ENCODE data around the gene HDAC5.
A peak's percentile ranks its signal among the peaks of the same experiment; 100 is the strongest.

The HDAC5 gene

GRCh38 chr17:44077595-44077909 lies 45.9 kb downstream of the HDAC5 start:
- peak in 1 of 2 experiments; percentile 91 for DNase-seq (ENCODE audit: low read depth in 1 of 2, low spot score in 1 of 2)
- Histone ChIP-seq H3K4me3 (replicated peaks; ENCODE audit: insufficient read depth, low read length) (no peak overlapping the region), H3K27me3 (ENCODE audit: insufficient read depth, poor library complexity, severe bottlenecking) (no peaks in the 10 kb centered on the region), H3K27ac (replicated peaks) (peak overlapping the region; percentile 68)
- TF ChIP-seq REST (IDR thresholded peaks at IDR 0.05; ENCODE audit: insufficient replicate concordance, low read depth) (no peak), SPI1 (IDR thresholded peaks at IDR 0.05; ENCODE audit: borderline replicate concordance, low read depth) (peak; percentile 54; the same call in 1 of the 2 replicates), POLR2AphosphoS5 (IDR thresholded peaks at IDR 0.05; ENCODE audit: low read depth) (peak; percentile 51; the same call in 1 of the 2 replicates)

- no peak for TF ChIP-seq SPI1 (IDR thresholded peaks at IDR 0.05; ENCODE audit: borderline replicate concordance, low read depth)
- TF ChIP-seq CTCF (IDR thresholded peaks at IDR 0.05; ENCODE audit: insufficient read depth, low read length), result no peak
- no peak for TF ChIP-seq POLR2AphosphoS5 (IDR thresholded peaks at IDR 0.05; ENCODE audit: low read depth)
- TF ChIP-seq REST (IDR thresholded peaks at IDR 0.05; ENCODE audit: insufficient replicate concordance, low read depth), result no peak
- TF ChIP-seq GABPA (IDR thresholded peaks at IDR 0.05; ENCODE audit: low read depth), result no peak
- H3K27me3 ChIP-seq (ENCODE audit: insufficient read depth, poor library complexity, severe bottlenecking), result no peaks in the 10 kb centered on the region
- H3K4me3 ChIP-seq (replicated peaks; ENCODE audit: insufficient read depth, low read length), result no peak overlapping the region
- DNase-seq (ENCODE audit: low read depth in 1 of 2, low spot score in 1 of 2), result no peak
- peak overlapping the region; percentile 68 for H3K27ac ChIP-seq (replicated peaks)
These were observed 46.5 kb downstream of the HDAC5 start for GRCh38 chr17:44076716-44077594.

GRCh38 chr17:44075598-44076293 lies 47.7 kb downstream of the HDAC5 start:
- no peak overlapping the region for H3K4me3 ChIP-seq (replicated peaks; ENCODE audit: insufficient read depth, low read length)
- no peak for DNase-seq (ENCODE audit: low read depth in 1 of 2, low spot score in 1 of 2)
- H3K27ac ChIP-seq (replicated peaks), result no peak overlapping the region
- no peak for TF ChIP-seq POLR2AphosphoS5 (IDR thresholded peaks at IDR 0.05; ENCODE audit: low read depth)
- no peak for TF ChIP-seq REST (IDR thresholded peaks at IDR 0.05; ENCODE audit: insufficient replicate concordance, low read depth)
- no peak for TF ChIP-seq CTCF (IDR thresholded peaks at IDR 0.05; ENCODE audit: insufficient read depth, low read length)
- TF ChIP-seq GABPA (IDR thresholded peaks at IDR 0.05; ENCODE audit: low read depth), result no peak
- no peak for TF ChIP-seq SPI1 (IDR thresholded peaks at IDR 0.05; ENCODE audit: borderline replicate concordance, low read depth)
- H3K27me3 ChIP-seq (ENCODE audit: insufficient read depth, poor library complexity, severe bottlenecking), result no peaks in the 10 kb centered on the region
